Activated CD4-positive, alpha-beta T cell treated with anti-CD3 and anti-CD28 coated beads for 48 hours (primary cell): ENCODE measurements around the gene LRP4.

ENCODE experiments used
- DNase-seq: peaks from one replicate; pipeline ENCODE4 v3.0.0-alpha.2; 2020

LRP4 gene

GRCh38 chr11:46920755-46921154 lies 2.4 kb upstream of the LRP4 start:
- DNase-seq, result no peak

- no peak for DNase-seq
Measured at GRCh38 chr11:46918788-46919513, 601 bp upstream of the LRP4 start.

- DNase-seq, result no peak
Measured at GRCh38 chr11:46917762-46918082, 628 bp downstream of the LRP4 start.

DNA sequence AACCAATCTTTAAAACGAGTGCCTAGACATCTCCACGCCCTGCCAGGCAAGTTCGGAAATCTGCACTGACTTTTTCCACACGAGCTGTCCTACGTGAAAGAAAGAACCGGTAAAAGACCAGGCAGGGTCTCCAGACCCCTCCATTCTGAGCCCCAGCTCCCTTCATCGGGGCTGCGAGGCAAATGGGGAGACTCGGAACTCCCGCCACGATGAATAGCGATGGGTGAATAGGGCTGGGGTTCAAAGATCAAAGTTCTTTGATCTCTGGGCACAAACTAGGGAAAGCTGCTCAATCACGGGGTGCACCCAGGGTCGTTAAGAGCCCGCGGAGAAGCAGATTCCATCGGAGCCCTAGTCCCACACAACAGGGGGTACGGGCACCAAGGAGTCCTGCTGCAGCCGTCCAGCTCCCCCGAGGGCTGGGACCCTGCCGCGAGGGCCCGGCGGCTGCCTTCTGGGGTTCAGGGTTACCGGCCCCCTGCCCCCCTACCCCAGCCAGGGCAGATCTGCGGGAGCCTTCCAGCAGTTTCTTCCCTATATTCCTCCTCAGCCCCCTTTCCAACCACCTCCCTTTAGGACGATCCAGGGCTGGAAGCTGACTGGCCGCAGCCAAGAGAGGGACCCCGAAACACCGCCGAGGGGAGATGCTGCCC lies 1.1 kb downstream of the LRP4 start:
- no peak for DNase-seq

GRCh38 chr11:46916286-46917108 lies 1.9 kb downstream of the LRP4 start:
- peak; percentile 32 for DNase-seq

DNA sequence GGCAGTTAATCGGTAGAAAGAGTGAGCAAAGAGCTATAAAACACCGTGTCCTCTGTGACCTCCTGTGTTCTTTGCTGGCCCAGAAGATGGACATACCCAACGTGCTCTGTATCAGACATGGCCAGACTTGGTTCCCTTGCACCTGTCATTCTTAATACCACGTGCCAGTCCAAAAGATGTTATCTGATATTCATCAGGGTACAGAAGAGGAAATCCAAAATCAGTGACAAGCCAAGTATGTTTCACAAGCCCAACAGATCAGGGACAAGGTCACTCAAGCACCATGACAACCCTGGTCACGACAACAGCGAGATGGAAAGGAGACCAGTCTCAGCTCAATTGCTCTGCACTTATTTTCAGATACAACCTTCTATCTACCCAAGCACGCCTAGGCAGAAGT lies 3.4 kb downstream of the LRP4 start:
- no peak for DNase-seq

DNA sequence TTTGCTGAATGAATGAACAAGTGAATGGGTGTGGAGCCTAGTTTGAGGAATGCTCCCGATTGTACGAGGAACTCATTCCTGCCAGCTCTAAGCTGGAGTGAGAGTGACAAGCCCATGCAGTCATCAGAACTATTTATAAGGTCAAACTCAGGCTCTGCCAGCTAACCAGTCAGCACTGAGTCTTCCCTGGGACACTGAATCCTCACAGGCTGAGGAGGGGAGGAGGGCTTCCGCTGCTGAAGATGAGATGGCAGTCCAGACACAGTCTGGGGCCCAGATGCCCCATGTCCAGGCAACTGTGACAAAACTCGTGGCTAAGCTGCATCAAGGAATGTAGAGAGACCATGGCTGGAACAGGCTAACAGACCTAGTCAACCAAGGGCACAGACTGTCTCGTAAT lies 4.0 kb downstream of the LRP4 start:
- DNase-seq, result no peak

- DNase-seq, result no peak
Measured at GRCh38 chr11:46913484-46913883, 4.9 kb downstream of the LRP4 start.

- DNase-seq, result no peak
Measured at GRCh38 chr11:46912526-46913150, 5.7 kb downstream of the LRP4 start.

DNA sequence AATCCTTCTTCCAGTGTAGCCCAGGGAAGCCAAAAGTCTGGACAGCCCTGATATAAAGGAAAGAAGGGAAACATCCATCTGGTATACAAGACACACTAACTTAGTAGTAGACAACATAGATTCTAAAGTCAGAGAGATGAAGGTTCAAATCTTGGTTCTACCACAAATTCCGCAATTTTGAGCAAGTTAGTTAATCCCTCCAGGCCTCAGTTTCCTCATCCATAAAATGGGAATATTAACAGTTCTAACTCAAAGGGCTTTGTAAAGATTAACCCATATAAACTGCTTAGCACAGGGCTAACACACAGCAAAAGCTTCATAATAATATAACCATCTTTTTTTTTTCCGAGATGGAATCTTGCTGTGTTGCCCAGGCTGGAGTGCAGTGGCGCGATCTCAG lies 10.7 kb downstream of the LRP4 start:
- no peak for DNase-seq

DNA sequence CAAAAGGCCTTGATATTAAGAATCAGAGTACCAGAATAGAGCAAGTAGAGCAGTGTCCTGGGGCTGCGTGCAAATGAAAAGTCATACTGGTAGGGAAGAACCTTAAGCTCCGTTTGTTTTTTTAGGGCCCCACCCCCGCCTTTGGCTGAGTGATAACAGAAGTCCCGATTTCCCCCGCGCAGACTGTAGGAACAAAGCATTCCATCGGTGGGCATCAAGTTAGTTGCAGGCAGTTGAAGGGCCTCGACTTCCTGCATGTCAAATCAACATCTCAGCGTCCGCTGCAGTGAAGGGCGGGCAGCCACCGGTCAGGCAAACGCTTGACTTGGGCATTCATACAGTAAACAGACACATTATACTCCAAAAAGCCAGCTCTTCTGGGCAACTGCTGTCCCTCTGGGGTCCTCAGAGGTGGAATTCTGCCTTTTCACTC lies 11.7 kb downstream of the LRP4 start:
- DNase-seq, result peak; percentile 12

DNA sequence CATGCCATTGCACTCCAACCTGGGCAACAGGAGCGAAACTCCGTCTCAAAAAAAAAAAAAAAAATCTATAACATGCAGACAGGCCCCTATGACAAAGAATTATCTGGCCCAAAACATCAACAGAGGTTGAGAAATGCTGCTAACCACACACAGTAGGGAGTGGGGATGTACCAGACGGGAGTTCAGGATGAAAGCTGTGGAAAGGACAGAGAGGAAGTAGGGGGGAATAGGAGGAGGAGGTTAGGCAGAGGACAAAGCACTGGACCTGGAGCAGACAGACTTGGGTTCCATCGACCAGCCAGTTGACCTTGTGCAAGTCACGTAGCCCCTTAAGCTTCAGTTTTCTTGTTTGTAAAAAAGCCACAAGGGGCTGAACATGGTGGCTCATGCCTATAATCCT lies 12.5 kb downstream of the LRP4 start:
- DNase-seq, result no peak

DNA sequence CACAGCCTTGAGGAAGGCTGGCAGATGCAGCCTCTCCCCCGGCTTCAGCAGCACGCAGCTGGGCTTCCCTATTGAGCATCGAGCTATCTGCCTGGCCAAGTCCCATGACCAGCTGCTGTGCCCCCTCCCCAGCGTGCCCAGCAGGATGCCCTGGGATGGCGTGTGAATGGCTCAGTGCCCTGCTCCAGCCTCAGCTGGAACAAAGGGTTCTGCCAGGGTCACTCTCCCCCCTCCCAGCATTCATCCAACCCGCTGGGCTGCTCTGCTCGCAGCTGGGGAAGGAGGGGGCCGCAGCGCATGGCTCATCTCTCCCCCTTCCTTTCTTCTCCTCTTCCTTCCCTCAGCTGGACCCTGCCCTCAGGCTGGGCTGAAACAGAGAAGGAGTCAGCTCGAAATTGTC lies 14.5 kb downstream of the LRP4 start:
- no peak for DNase-seq

DNA sequence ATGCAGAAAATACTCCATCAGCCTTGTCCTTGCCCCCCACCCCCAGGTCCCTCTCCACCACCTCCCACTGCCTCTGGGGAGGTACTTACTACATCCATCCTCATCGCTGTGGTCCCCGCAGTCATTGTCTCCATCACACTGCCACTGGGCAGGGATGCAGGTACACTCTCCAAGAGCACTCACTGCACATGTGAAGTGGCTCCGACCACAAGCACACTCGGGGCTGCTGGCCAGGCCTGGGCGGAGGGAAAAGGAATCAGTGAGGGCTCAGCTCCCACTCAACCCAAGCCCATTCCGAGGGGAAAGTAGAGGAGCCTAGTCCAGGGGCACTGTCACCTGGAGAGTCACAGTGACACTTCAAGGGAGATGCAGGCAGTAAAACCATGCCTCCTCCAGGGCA lies 15.7 kb downstream of the LRP4 start:
- no peak for DNase-seq

- no peak for DNase-seq
Measured at GRCh38 chr11:46901156-46901555, 17.2 kb downstream of the LRP4 start.

DNA sequence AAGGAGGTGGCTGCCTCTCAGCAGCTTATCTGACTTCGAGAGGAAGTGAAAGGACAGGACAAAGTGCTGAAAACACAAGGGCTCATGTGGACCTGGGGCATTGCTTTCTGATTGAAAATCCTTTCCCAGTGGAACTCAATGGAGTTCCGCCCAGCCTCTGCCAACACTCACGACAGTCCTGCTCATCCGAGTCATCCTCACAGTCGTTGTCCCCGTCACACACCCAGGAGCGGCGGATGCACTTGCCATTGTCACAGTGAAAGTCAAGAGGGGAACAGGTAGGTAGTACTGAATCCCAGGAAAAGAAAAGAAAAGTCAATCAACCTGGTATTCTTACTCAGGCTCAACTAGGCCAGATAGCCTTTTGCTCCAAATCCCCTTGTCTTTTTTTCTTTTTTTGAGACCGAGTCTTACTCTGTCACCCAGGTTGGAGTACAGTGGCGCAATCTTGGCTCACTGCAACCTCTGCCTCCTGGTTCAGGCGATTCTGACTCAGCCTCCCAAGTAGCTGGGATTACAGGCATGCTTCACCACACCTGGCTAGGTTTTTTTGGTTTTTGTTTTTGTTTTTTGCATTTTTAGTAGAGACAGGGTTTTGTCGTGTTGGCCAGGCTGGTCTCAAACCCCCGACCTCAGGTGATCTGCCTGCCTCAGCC lies 18.1 kb downstream of the LRP4 start:
- no peak for DNase-seq

DNA sequence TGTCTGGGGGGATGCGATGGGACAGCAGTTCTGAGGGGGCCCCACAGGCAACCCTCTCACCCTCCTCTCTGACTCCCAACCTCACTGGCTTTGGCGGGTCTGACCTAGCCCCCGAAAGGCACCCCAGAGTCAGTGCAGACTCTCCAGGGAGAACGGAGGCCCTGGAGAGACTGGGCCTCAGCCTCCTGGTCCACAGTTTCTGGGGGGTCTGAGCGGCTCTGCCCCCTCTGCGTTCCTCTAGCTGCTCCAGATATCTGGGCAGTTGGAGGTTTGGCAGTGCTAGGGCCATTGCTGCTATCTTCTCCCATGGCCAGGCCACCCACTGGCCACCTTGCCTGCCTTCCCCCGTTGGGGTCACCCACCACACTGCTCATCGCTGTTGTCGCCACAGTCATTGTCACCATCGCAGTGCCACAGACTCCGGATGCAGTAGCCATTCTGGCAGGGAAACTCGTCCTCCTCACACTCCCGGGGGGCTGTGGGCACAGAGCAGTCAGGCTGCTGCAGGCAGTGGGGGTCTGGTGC lies 18.8 kb downstream of the LRP4 start:
- no peak for DNase-seq

GRCh38 chr11:46898396-46899095 lies 19.8 kb downstream of the LRP4 start:
- DNase-seq, result no peak

GRCh38 chr11:46896719-46897406 lies 21.5 kb downstream of the LRP4 start:
- DNase-seq, result no peak

GRCh38 chr11:46895821-46896220 lies 22.5 kb downstream of the LRP4 start:
- no peak for DNase-seq

GRCh38 chr11:46894961-46895360 lies 23.4 kb downstream of the LRP4 start:
- DNase-seq, result no peak

DNA sequence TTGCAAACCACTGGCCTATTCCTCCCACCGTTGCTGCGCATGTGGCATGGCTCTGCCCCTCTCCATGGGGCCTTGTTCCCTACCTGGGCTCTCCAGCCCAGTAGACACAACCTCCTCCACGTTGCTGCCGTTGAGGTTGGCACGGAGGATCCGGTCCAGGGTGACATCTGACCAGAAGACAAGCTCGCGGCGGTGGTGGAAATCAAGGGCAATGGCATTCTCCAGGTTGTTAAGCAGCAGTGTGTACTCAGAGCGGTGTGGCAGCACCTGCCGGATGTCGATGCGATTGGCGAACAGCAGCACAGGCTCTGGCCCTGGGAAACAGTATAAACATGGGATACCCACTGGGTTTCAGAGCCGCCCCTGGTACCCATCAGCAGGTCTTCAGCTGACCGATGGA lies 23.8 kb downstream of the LRP4 start:
- DNase-seq, result no peak
